HepG2 (cell line): ENCODE measurements around the gene GRM2. TPM values are rescaled to one million over a fixed set of nuclear protein-coding genes. Genes with fewer than 3 reads are reported as not detected.

Experiments used
- ATAC-seq: fragments of 200-7000 bp; cut with Tn5 transposase; 3 replicates; pipeline ENCODE4 v1.9.1; 2020; ENCODE audit warnings: mild to moderate bottlenecking, moderate library complexity
- BruUV-seq: library from RNA; stranded (reverse); fragments of 400-500 nt; replicated peaks from 2 replicates; lab custom pipeline; 2021; lab: Mats Ljungman, UMichigan
- CTCF ChIA-PET: fragments of 300-600 bp; formaldehyde crosslinking; extraction: SDS; loops from one replicate; lab custom pipeline; 2021; ENCODE audit warnings: low total read pairs, inconsistent platforms, low intra/inter-chr PET ratio; lab: Yijun Ruan, JAX
- POLR2A ChIA-PET: fragments of 350-600 bp; sonication (Branson Sonifier 250); formaldehyde crosslinking; loops from one replicate; lab custom pipeline; 2020; ENCODE audit warnings: antibody characterized with exemption, inconsistent platforms; lab: Yijun Ruan, JAX
- DNase-seq: peaks from one replicate; pipeline ENCODE4 v3.0.0-alpha.2; 2015; ENCODE audit warnings: low spot score
- FAIRE-seq: peaks from 3 replicates; lab custom pipeline; 2011; peaks lifted over from hg19 to GRCh38; lab: Jason Lieb, UNC
- H2AFZ ChIP-seq: one replicate; pipeline ENCODE4 v1.6.1; 2011; ENCODE audit warnings: low read length, inconsistent platforms
- H3K27ac ChIP-seq: fragments of 300-600 bp; 3 replicates; pipeline ENCODE4 v1.8.0; 2011; ENCODE audit warnings: mixed run types, mild to moderate bottlenecking, mixed read lengths, low read length, inconsistent platforms; ENCODE audit not compliant: insufficient read depth; ENCODE audit errors: extremely low read length
- H3K27me3 ChIP-seq, 2 experiments: fragments of 200-600 bp in 1 of 2; 2 replicates in 1 of 2; 3 replicates in 1 of 2; pipeline versions ENCODE4 v1.6.0 to v1.8.0; 2011; ENCODE audit warnings: low read length in 2 of 2, mild to moderate bottlenecking in 2 of 2, moderate library complexity in 2 of 2, inconsistent platforms in 1 of 2; ENCODE audit not compliant: insufficient read depth in 2 of 2, control insufficient read depth in 1 of 2
- H3K36me3 ChIP-seq, 2 experiments: fragments of 200-600 bp in 1 of 2; replicated peaks in 1 of 2; 2 replicates in 1 of 2; 3 replicates in 1 of 2; pipeline versions ENCODE4 v1.5.1 to v1.8.0; 2011; ENCODE audit warnings: low read length in 2 of 2, inconsistent platforms in 1 of 2; ENCODE audit not compliant: insufficient read depth in 2 of 2, control insufficient read depth in 1 of 2
- H3K4me1 ChIP-seq: 2 replicates; pipeline ENCODE4 v1.5.1; 2012; ENCODE audit warnings: low read length, inconsistent platforms; ENCODE audit not compliant: insufficient read depth
- H3K4me2 ChIP-seq: 2 replicates; pipeline ENCODE4 v1.6.0; 2011; ENCODE audit warnings: low read depth, low read length, inconsistent platforms
- H3K4me3 ChIP-seq, 3 experiments: fragments of 200-600 bp in 1 of 3; sonication (generic), shearing (Covaris generic) in 1 of 3; replicated peaks in 1 of 3; 2 replicates each; pipeline ENCODE4 v1.5.1; 2011 to 2016; ENCODE audit warnings: low read length in 3 of 3, inconsistent platforms in 2 of 3, low read depth in 2 of 3, mild to moderate bottlenecking in 2 of 3, control low read depth in 1 of 3, mixed read lengths in 1 of 3; ENCODE audit not compliant: insufficient read depth in 1 of 3
- H3K79me2 ChIP-seq: one replicate; pipeline ENCODE4 v1.6.1; 2011; ENCODE audit warnings: low read length, inconsistent platforms; ENCODE audit not compliant: insufficient read depth
- H3K9ac ChIP-seq: 2 replicates; pipeline ENCODE4 v1.6.0; 2011; ENCODE audit warnings: mild to moderate bottlenecking, low read depth, low read length, inconsistent platforms; ENCODE audit not compliant: insufficient read depth
- H3K9me3 ChIP-seq: 2 replicates; pipeline ENCODE4 v1.5.1; 2012; ENCODE audit warnings: mild to moderate bottlenecking, low read length
- H4K20me1 ChIP-seq: 2 replicates; pipeline ENCODE4 v1.6.0; 2011; ENCODE audit warnings: inconsistent platforms, mild to moderate bottlenecking, low read length, moderate library complexity; ENCODE audit not compliant: insufficient read depth
- CREB1 ChIP-seq, 2 experiments: fragments of 450-650 bp in 1 of 2; IDR thresholded peaks; 2 replicates each; pipeline ENCODE4 v1.6.1; 2016 to 2017; ENCODE audit warnings: control low read depth in 1 of 2, mild to moderate bottlenecking in 1 of 2, missing compliant biosample characterization in 1 of 2, missing genetic modification characterization in 1 of 2
- HDAC1 ChIP-seq: sonication (generic); formaldehyde crosslinking; IDR thresholded peaks from 2 replicates; pipeline ENCODE4 v1.5.1; 2020; ENCODE audit warnings: mild to moderate bottlenecking, missing genetic modification reagents
- KDM2A ChIP-seq: sonication (generic); formaldehyde crosslinking; IDR thresholded peaks from 2 replicates; pipeline ENCODE4 v1.4.0; 2020; ENCODE audit warnings: low read depth, missing genetic modification reagents, borderline replicate concordance
- MNT ChIP-seq: fragments of 450-650 bp; IDR thresholded peaks from 2 replicates; pipeline ENCODE4 v1.6.1; 2016
- MYNN ChIP-seq: sonication (generic); formaldehyde crosslinking; IDR thresholded peaks from 2 replicates; pipeline ENCODE4 v1.4.0; 2020; ENCODE audit warnings: mild to moderate bottlenecking, low read depth, missing genetic modification reagents
- PTBP1 ChIP-seq: fragments of 200-400 bp; formaldehyde crosslinking; IDR thresholded peaks from 2 replicates; pipeline ENCODE4 v1.6.1; 2018; ENCODE audit warnings: low read length, low read depth; ENCODE audit not compliant: poor library complexity, severe bottlenecking
- RBFOX2 ChIP-seq: fragments of 200-400 bp; formaldehyde crosslinking; IDR thresholded peaks from 2 replicates; pipeline ENCODE4 v1.6.1; 2017; ENCODE audit warnings: low read depth, mild to moderate bottlenecking, low read length
- SP4 ChIP-seq: sonication (generic); formaldehyde crosslinking; IDR thresholded peaks from 2 replicates; pipeline ENCODE4 v1.8.1; 2023; ENCODE audit warnings: mild to moderate bottlenecking, missing genetic modification reagents
- ZBTB33 ChIP-seq: sonication (generic); formaldehyde crosslinking; IDR thresholded peaks from 2 replicates; pipeline ENCODE4 v1.4.0; 2020; ENCODE audit warnings: missing genetic modification reagents
- ZEB1 ChIP-seq: IDR thresholded peaks from 2 replicates; pipeline ENCODE4 v1.6.1; 2012; ENCODE audit warnings: mild to moderate bottlenecking, low read depth, inconsistent platforms; ENCODE audit not compliant: insufficient replicate concordance
- ZNF24 ChIP-seq: fragments of 450-650 bp; IDR thresholded peaks from 2 replicates; pipeline ENCODE4 v1.6.1; 2017; ENCODE audit warnings: antibody characterized with exemption, mild to moderate bottlenecking
- ZNF3 ChIP-seq: IDR thresholded peaks from 2 replicates; pipeline ENCODE4 v1.7.0; 2017; ENCODE audit warnings: inconsistent platforms
- ZNF333 ChIP-seq: sonication (generic); formaldehyde crosslinking; IDR thresholded peaks from 2 replicates; pipeline ENCODE4 v1.4.0; 2020; ENCODE audit warnings: mild to moderate bottlenecking, missing genetic modification reagents, borderline replicate concordance
- ZNF382 ChIP-seq: sonication (generic); formaldehyde crosslinking; IDR thresholded peaks from 2 replicates; pipeline ENCODE4 v1.5.0; 2020; ENCODE audit warnings: missing genetic modification reagents, mild to moderate bottlenecking, borderline replicate concordance
- ZNF549 ChIP-seq: sonication (generic); formaldehyde crosslinking; IDR thresholded peaks from 2 replicates; pipeline ENCODE4 v1.5.0; 2020; ENCODE audit warnings: missing genetic modification reagents
- WGBS: methylation state at CpG from one replicate; pipeline ENCODE4 v1.1.6; 2017; ENCODE audit warnings: low lambda C conversion rate; 5-methylcytosine and 5-hydroxymethylcytosine counted together
- in situ Hi-C: cut with HindIII; loops from 2 replicates; pipeline ENCODE4 v1.10.0; 2017; ENCODE audit warnings: low pct_unique_long_range_greater_than_20kb; ENCODE audit not compliant: extremely low pct_ligation_motif_present
- intact Hi-C: fragments of 100-400 bp; cut with micrococcal nuclease; formaldehyde crosslinking; loops from one replicate; pipeline ENCODE4 v1.10.0; 2022; ENCODE audit not compliant: unreplicated experiment
- polyA plus RNA-seq, 8 experiments: library from polyadenylated mRNA; depleted of rRNA in 3 of 8; stranded (reverse) in 7 of 8; unstranded in 1 of 8; fragments of >200 nt; fragmentation: Illumina TruSeq in 4 of 8; extraction: Trizol in 4 of 8; gene quantifications; 2 replicates each; pipeline versions ENCODE4 v1.2.1 to v1.2.3, GENCODE V29; 2011 to 2016; ENCODE audit warnings: low read depth in 4 of 8, missing spikeins in 1 of 8, mixed read lengths in 1 of 8; ENCODE audit not compliant: insufficient read depth in 1 of 8
- total RNA-seq, 5 experiments: library from RNA; depleted of rRNA; stranded (reverse); fragments of >200 nt; fragmentation: Illumina TruSeq; extraction: Trizol; gene quantifications; 2 replicates each; pipeline ENCODE4 v1.2.3, GENCODE V29; 2016; ENCODE audit warnings: low read depth in 1 of 5

Gene GRM2
- total and polyA plus RNA-seq, 2 of the 13 experiments (the other 11 are each of a cell fraction or from before 2014, with no cell fraction given), result 0.04 to 0.07 TPM

GRCh38 chr3:51720292-51721061 lies 13.6 kb downstream of the GRM2 start (continued):
- TF ChIP-seq ZNF549 (CRISPR knock-in tag) (no peak), ZEB1 (no peak), CREB1 (IDR thresholded peaks at IDR 0.05) (no peak), CREB1 (CRISPR knock-in tag; IDR thresholded peaks at IDR 0.05) (no peak), MYNN (CRISPR knock-in tag) (no peak), ZNF382 (no peak), RBFOX2 (no peak), PTBP1 (no peak), HDAC1 (no peak)

GRCh38 chr3:51721062-51721745 lies 14.3 kb downstream of the GRM2 start:
- H3K4me2 ChIP-seq, result no peak overlapping the region
- H3K27me3 ChIP-seq, result no peaks in the 10 kb centered on the region; a peak in 1 of 5 replicates
- H4K20me1 ChIP-seq, result no peaks in the 10 kb centered on the region
- H3K4me1 ChIP-seq, result peaks cover 12% of the 10 kb centered on the region
- H3K27ac ChIP-seq, result no peak overlapping the region
- H3K9me3 ChIP-seq, result no peaks in the 10 kb centered on the region
- in situ Hi-C loops, result no loop called here
- 34% methylated on average over 8 of the region's 8 CpGs for WGBS
- TF ChIP-seq ZNF24, result no peak
- no peak for TF ChIP-seq ZNF333 (CRISPR knock-in tag)
- no peak for TF ChIP-seq SP4 (CRISPR knock-in tag)
- no peak for TF ChIP-seq ZBTB33 (CRISPR knock-in tag)
- TF ChIP-seq MNT, result peak; percentile 90
- no peak for TF ChIP-seq ZNF3 (CRISPR knock-in tag)
- no peak for TF ChIP-seq KDM2A
- no peak overlapping the region for H3K4me3 ChIP-seq
- intact Hi-C loops, result no loop called here
- ATAC-seq (no peak), DNase-seq (no peak), FAIRE-seq (no peak)
- ChIA-PET POLR2A (no interaction called here), CTCF (no interaction called here)
- no peaks in the 10 kb centered on the region for H3K36me3 ChIP-seq
- H3K79me2 ChIP-seq, result no peaks in the 10 kb centered on the region
- H3K9ac ChIP-seq, result no peak overlapping the region
- no TSS peak for BruUV-seq
- H2AFZ ChIP-seq, result no peak overlapping the region
